GM18868 (cell line): ENCODE data around the gene CUL4A.

Experiments
- ATAC-seq: cut with Tn5 transposase; IDR thresholded peaks from one replicate; pipeline ENCODE4 v1.9.1; 2021; ENCODE audit warnings: mild to moderate bottlenecking, moderate library complexity; ENCODE audit not compliant: unreplicated experiment

The CUL4A gene

DNA sequence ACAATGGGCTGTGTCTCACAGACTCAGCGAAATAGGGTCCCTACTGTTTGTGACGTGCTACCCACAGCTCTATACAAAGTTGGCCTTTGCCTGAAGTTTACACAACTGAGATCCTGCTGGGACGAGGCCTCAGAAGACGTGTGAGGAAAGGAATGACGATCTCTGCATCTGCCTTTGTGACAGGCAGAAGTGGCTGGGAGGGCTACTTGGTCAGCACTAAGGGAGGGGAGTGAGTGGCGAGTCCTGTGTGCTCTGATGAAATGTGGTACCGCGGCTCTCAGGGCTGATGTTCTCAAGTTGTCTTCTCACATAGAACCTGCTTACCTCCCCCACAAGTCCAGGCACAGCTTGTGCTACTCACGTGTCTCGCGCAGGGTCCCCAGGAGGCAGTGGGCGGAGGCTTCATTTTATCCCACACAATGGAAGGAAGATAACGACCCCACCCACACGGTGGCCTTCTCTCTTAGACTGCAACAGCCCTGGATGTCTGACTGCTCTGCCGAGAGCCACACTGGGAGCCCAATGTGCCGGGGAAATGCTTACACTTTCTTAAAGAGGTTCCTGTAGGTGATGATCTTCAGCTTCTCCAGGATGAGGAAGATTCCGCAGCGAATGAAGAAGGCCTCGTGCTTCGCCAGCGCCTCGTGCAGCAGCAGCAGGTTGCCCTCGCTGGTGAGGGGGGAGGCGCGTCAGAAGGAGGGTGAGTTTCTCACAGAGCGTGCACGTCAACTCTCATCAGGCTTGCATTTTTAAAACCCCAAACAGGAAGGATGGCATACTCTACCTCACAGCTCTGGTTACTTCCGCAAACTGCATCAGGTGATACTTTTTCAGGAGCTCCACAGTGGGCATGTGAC lies 29.8 kb upstream of the CUL4A start:
- no peak for ATAC-seq

DNA sequence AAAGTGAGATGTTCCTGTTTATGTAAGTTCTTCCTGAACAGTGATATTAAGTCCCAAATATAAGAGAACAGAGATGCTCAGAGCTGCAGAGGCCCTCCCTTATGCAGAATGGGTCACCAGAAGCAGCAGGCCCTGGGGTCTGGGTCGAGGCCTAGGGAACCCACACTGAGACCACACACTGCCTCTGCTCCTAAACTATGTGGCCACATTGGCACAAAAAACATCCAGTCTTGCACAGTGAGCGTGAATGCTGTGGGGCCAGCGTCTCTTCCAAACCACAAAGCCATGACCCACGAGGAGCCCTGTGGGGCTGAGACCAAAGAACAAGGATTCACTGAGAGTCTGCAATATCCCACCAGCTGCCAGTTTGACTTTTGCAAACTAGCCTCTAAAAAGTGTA lies 27.4 kb upstream of the CUL4A start:
- no peak for ATAC-seq

DNA sequence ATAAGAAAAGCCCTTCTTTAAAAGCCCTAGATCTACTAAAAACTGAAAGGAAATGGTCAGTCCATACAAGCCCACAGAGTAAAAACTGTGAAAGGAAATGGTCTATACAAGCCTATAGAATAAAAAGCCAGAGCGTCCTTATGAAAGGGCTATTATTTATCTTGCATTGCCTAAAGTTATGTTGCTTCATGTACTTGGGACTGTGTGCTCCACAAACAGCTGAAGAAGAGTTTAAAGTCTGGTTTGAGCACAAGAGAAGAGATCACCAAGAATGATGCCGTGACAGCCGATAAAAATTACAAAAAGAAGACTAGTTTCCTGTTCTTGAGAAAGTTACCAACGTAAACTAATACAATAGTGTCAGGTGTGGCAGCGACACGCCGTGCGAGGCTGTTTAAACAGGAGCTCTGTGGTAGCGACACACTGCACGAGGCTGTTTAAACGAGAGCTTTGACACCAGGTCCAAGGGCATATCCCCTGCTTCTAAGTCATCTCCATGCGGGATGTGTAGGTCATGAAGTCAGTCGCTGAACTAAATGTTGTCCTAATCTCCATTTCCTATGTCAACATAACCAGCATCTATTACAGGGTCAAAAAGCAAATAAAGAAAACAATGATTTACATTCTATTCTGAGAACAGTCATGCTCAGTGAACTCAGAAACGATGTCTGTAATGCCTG lies 25.8 kb upstream of the CUL4A start:
- ATAC-seq, result no peak

DNA sequence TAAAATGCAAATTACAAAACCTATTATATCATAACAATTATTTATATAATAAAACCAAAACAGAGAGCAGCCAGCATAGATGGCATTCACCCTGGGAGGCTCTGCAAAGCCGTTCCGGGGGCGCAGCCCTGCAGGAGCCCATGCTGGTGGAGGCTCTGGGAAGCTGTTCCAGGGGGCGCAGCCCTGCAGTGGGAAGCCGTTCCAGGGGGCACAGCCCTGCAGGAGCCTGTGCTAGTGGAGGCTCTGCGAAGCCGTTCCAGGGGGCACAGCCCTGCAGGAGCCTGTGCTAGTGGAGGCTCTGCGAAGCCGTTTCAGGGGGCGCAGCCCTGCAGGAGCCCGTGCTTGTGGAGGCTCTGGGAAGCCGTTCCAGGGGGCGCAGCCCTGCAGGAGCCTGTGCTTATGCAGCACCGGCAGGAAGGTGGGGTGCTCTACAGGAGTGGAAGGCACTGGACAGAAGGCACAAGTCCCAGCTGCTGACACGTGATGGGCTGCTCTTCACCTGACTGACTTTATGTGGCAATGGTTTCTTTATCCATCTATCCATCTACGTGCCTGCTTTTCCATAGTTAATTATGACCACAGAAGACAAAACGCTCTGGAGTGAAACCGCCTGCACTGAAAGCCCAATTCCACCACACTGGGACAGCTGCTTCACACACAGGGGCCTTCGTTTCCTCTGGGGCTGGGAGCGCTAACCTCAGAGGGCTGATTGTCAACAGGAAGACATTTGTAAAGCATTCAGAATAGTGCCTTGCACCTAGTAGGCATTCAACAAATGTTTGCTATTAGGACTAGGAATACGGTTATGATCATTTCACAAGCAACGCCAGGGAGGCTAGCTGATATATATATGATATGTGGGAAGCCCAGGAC lies 24.6 kb upstream of the CUL4A start:
- no peak for ATAC-seq

DNA sequence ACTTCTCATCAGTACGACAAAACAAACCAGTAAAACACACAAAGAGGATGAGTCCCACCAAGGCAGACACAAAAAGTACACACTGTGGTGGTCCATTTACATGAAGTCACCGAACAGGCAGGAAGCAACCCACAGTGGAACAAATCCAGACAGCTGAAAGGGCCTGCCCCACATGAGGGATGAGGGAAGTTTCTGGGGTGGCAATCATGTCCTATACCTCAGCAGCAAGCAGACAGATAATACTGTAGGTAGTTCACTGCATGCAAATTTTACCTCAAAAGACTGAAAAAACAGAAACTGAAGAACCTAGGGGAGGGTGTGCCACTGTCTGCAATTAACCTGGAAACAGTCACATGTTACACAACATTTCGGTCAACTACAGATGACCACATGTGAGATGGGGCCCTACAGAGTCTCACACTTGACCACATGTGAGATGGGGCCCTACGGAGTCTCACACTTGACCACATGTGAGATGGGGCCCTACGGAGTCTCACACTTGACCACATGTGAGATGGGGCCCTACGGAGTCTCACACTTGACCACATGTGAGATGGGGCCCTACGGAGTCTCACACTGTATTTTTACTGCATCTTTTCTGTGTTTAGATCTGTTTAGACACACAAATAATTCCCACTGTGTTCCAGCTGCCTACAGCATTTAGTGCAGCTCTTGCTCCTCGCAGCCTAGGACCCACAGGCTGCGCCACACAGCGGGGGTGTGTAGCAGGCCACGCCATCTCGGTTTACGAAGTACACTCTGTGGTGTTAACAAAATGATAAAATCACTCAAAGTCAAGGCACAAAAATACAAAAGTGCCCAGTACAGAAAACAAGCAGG lies 23.1 kb upstream of the CUL4A start:
- ATAC-seq, result peak; percentile 64

DNA sequence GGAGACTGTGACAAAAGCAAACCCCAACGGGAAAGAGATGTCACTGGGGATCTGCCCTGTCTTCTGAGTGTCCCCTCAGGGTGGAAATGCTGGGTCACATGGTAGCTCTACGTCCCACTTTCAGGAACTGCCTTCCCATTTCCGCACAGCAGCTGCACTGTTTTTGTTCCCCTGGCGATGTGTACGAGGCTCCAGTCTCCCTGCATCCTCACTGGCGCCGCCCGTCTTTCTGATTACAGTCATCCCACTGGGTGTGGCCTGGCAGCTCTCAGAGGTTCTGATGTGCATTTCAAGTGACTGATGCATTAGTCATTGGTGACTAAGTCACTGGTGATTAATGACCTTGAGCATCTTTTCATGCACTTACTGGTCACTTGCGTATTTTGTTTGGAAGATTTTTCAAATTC lies 22.1 kb upstream of the CUL4A start:
- ATAC-seq, result no peak

DNA sequence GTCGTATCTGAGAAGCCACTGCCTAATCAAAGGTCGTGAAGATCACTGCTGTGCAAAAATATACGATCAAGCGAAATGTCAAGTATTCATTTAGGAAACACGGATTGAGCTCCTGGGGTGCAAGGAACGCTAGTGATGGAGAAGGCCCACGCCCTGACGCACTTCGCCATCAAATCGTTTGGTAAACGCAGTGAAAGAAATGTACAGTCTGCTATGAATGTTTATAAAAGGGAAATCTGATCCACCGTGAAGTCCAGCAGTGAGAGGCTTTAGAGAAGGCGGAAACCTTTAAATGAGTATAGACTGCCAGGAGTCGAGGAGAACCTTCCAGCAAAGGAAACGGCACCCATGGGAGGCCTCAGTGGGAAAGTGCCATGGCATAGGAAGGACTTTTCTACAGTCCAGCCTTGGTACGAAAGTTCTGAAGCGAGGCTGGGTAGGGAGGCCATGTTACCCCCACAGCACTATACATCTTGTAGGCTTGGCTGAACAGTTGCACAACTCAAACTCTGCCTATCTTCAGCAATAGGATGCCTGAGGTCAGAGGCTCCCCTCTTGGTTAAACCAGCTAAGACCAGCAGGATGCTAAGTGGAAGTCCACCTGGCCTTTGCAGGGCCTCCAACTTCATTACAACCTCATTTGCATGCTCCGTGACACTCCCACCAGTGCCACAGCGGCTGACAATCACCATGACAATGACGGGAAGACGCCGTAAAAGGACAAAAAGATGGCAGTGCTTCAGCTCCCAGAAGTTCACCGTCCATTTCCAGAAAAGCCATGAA lies 21.3 kb upstream of the CUL4A start:
- ATAC-seq, result no peak

DNA sequence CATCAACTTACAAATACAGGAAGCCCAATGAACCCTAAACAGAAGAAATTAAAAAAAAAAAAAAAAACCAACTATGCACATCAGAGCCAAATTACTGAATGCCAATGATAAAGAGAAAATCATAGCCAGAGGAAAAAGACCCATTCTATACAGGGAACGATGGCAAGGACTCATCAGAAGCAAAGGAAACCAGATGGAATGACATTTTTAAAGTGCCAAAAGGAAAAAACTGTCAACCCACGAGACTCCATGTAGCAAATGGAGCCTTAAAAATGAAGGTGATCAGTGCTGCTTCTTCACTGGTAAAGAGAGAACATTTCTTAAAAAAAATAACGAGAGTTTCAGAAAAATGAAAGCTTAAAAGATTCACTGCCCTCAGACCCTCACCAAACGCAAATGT lies 19.2 kb upstream of the CUL4A start:
- ATAC-seq, result no peak

DNA sequence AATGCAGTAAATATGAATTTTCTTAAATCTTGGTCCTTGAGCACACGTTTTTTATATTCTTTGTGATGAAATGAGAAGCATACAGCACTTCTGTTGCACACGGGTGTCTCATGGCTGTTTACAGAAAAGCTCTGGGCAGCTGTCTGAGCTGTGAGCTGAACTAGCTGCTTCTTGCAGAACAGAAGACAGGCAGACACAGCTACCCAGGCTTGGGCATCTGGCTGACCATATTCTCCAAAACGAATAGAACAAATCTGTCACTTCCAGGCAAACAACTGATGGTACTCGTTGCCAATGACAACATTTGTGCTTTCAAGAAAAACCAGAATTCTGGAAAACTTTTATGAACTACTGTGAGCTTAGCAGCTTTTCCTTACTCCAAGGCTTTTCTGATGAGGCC lies 17.1 kb upstream of the CUL4A start:
- no peak for ATAC-seq

DNA sequence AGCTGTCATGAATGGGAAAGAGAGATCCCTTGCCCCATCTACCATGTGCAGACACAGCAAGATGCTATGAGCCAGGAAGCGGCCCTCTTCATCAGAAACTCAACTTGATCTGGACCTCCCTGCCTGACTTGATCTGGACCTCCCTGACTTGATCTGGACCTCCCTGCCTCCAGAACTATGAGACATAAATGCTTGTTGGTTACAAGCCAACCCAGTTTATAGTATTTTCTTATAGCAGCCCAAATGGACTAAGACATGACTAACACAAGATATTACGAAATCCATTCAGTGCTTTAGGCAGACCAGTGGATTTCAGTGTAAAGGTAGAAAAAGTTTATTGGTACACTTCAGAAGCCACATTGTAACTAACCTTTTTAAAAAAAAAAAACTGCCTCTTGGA lies 16.5 kb upstream of the CUL4A start:
- ATAC-seq, result no peak

DNA sequence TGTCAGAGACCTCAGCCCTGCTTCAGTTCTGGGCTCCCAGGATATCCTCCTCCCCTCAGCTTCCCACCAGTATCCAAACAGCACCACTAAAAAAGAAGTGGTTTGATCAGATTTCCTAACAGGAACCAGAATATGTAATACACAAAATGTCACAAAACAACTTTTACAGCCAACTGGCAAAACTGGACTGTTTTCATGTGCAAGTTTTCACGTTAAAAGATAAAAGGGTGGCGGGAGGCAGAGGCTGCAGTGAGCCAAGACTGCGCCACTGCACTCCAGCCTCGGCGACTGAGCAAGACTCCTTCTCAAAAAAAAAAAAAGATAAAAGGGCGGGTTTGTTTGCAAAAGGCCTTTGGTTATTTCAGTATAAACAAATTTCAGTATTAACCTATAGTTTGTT lies 14.1 kb upstream of the CUL4A start:
- no peak for ATAC-seq

DNA sequence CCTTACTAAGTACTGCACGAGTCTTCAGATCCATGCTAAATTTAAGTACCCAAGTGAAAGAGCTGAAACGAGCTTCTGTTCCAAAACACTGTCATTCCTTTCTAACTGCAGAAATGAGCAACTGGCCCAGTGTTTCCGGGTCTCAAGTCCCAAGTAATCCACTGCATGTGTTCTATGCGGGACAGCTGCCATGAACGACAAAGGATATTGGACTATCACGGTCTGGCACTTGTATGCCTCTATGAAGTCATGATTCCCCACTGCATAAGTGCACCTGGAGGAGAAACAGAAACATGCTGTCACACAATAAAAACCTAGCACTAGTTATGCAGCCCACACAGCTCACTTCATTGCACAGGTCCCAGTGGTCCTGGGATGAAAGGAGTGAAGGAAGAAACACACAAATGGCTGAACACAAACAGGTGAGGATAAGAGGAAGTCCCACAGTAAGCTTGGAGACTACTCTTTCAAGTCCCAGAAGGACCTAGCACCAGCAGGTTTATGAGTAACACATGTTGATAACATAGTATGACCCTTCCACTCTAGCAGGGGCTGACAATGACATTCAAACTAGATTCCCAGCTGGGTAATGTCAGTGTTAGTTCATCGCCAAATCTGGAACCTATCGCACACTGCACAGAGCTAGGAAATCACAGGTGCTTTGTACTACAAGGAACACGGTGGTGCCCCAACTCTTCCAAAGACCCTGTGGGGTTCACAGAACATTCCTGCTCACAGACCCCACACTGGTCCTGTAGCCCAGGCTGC lies 12.3 kb upstream of the CUL4A start:
- ATAC-seq, result no peak

DNA sequence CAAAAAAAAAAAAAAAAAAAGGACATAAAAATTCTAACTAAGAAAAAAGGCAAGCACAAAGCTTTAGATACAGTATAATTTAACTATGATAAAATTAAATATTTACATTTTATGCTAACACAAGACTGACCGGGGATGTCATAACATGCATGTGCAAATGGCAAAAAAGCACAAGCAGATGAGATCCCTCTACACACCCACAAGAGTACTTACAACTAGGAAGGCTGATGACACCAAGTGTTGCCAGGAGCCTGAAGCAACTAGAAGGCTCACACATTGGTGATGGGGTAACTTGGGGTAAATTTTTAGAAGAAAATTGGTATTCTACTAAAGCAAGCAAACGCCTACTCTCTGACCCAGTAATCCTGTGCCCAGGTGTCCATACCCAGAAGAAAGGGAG lies 7.6 kb upstream of the CUL4A start:
- no peak for ATAC-seq

DNA sequence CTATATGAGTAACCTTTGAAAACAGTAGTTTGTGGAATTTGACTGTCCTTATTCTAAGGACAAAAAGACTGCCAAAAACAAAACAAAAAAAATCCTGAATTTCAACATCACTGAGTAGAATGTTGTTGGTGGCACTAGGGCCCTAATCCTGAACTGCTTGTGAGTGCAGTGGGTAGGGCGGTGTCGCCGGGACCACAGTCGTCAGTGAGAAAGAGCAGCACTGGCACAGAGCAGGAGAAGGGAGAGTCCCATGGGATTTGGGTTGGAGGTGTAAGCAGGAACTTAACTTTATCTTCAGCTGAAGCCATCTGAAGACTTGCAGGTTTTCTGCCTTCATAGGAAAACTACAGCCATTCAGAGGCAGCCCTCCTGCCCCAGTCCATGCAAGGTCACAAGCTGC lies 6.5 kb upstream of the CUL4A start:
- ATAC-seq, result no peak

DNA sequence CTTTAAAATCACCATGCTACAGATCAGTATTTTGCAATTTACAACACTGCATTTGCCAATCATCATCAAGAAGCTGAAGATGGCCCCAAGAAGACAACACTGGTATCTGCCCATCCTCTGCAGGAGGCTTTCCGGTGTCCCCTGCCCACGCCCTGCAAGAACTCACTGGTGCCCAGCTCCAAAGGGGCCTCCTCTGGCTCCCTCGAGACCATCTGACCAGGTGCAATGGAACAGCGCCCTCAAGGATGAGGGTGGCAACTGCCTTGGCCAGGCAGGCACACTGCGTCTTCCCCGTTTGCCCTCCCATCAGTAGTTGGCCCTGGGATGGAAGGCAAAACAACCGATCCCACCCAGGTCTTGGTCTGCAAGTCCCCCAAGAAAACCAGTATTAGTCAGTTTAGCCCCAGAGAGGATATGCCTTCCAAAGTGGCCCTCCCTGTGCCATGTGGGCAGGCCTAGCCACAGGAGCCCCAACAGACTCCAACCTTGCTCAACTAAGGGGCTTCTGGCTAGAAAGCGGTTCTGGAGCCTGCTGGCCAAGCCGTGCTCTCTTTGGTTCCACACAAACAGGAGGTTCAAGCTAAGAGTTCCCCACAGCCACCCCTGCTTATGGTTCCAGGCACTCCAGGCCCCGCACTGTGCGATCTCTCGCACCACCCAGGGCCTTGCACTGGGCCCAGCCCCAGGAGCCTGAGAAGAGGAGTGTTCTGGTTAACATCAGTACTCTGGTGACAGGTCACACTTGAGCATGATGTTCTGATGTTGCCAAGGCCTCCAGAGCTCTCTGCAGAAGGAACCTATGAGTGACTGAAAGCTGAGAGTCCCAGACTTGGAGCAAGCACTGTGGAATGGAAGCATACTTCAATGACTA lies 5.7 kb upstream of the CUL4A start:
- no peak for ATAC-seq

DNA sequence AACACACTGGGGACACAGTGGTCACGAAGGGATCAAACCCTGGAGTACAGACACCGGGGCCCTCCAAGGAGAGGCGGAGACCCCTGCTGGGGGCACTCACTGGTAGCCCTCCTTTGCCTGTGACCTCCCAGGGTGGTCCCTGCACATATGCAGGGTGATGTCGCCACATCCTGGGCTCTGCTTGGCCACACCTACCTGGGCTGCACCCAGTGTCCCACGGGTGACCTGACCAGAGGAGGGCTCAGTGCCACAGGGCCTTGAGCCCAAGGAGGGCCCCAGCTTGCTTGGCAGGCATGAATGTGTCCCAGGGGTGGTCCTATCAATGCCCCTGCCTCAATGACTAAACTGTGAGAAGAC lies 5.1 kb upstream of the CUL4A start:
- no peak for ATAC-seq

DNA sequence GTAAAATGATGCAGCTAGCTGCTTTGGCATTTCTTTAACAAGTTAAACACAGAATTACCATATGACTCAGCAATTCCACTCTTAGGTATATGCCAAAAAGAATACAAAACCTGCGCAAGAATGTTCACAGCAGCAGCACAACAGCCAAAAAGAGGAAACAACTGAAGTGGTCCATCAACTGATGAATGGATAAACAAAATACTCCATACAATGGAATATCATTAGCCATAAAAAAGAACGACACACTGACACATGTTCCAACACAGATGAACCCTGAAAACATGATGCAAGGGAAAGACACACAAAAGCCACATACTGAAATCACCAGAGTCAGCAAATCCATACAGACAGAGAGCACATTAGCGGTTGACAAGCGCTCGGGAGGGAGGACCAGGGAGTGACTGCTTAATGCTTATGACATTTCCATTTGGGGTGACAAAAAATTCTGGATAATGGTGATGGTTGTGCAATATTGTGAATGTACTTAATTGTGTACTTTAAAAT lies 3.9 kb upstream of the CUL4A start:
- no peak for ATAC-seq

DNA sequence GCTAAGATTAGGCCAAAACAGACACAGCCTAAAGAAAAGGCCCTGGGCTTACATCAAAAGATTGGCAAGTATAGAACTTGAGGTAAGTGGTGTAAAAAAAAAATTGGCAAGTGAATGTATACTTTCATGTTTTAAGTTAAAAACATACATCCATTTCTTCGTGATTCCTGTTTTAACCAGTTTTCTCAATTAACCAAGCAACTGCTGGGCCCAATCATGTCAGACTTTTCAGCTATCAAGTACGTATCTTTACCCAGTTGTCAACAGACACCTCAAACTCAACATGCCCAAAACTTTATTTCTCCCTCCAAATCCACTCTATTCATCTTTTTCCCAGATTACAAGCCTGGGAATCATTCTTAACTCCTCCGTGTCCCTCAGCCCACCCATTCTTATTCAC lies 2.0 kb upstream of the CUL4A start:
- ATAC-seq, result no peak
